ENCODE measurements around the gene ZNF423.
"Not testable (repeated sequence)": the region's sequence is repeated elsewhere in the genome, so short reads cannot be mapped to it uniquely, and the experiment has no call there.

Gene ZNF423

DNA sequence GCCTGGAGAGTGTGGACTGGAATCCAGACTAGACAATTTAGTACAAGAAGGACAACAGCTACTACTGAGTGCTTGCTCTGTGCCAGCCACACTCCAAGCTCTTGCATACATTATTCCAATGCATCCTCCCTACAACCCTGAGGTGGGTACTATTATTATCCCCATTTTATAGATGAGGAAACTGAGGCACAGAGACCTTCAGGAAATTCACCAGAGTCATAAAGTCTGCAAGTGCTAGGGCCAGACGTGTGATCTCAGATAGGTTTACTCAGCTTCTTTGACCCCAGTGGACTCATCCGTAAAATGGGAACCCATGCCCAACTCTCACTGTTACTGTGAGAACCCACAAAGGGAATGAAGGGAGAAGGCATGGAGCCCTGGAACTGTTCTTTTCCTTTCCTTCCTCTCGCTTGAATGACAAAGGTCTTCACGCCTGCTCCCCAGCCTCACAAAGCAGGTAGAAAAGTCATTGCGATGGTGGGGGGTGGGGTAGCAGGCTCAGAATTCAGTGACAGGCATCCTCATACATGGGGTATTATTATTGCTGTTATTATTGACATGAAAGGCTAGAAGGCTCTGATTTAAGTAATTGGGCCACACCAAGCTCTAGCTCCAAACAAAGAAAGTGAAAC lies 160.0 kb downstream of the ZNF423 start:
- peak overlapping the region; percentile 97 for H3K27ac ChIP-seq (ENCODE audit: low read depth, low read length)
- H3K9me3 ChIP-seq (ENCODE audit: insufficient read depth, low read depth, low read length) = no peaks in the 10 kb centered on the region
- no peaks in the 10 kb centered on the region for H3K36me3 ChIP-seq (ENCODE audit: insufficient read depth, low read length)
- peak overlapping the region; percentile 61 for H3K9ac ChIP-seq (ENCODE audit: low read depth, low read length)
- H3K4me1 ChIP-seq (ENCODE audit: insufficient read depth, low read length) = peaks cover 53% of the 10 kb centered on the region
- no peaks in the 10 kb centered on the region for H3K27me3 ChIP-seq (ENCODE audit: insufficient read depth, low read length)
- no peak overlapping the region for H3K4me3 ChIP-seq (ENCODE audit: low read length)
- WGBS = 30% methylated on average over 5 of the region's 5 CpGs

GRCh38 chr16:49693445-49693844 lies 162.5 kb downstream of the ZNF423 start:
- Histone ChIP-seq H3K4me3 (ENCODE audit: low read length) (no peak overlapping the region), H3K4me1 (ENCODE audit: insufficient read depth, low read length) (peaks cover 33% of the 10 kb centered on the region), H3K9me3 (ENCODE audit: insufficient read depth, low read depth, low read length) (no peaks in the 10 kb centered on the region), H3K9ac (ENCODE audit: low read depth, low read length) (no peak overlapping the region), H3K36me3 (ENCODE audit: insufficient read depth, low read length) (no peaks in the 10 kb centered on the region; the same call in 1 of the 2 replicates), H3K27ac (ENCODE audit: low read depth, low read length) (no peak overlapping the region), H3K27me3 (ENCODE audit: insufficient read depth, low read length) (no peaks in the 10 kb centered on the region)
- WGBS = 93% methylated on average over 5 of the region's 5 CpGs

- H3K9me3 ChIP-seq (ENCODE audit: insufficient read depth, low read depth, low read length) = no peaks in the 10 kb centered on the region
- peaks cover 17% of the 10 kb centered on the region for H3K4me1 ChIP-seq (ENCODE audit: insufficient read depth, low read length)
- no peak overlapping the region for H3K27ac ChIP-seq (ENCODE audit: low read depth, low read length)
- 93% methylated on average over 13 of the region's 13 CpGs for WGBS
- H3K9ac ChIP-seq (ENCODE audit: low read depth, low read length) = no peak overlapping the region
- no peak overlapping the region for H3K4me3 ChIP-seq (ENCODE audit: low read length)
- no peaks in the 10 kb centered on the region for H3K27me3 ChIP-seq (ENCODE audit: insufficient read depth, low read length)
- no peaks in the 10 kb centered on the region; the same call in 1 of the 2 replicates for H3K36me3 ChIP-seq (ENCODE audit: insufficient read depth, low read length)
Measured at GRCh38 chr16:49690778-49691177, 165.1 kb downstream of the ZNF423 start.

- Histone ChIP-seq H3K27ac (ENCODE audit: low read depth, low read length) (no peak overlapping the region), H3K27me3 (ENCODE audit: insufficient read depth, low read length) (no peaks in the 10 kb centered on the region), H3K4me3 (ENCODE audit: low read length) (no peak overlapping the region), H3K36me3 (ENCODE audit: insufficient read depth, low read length) (no peaks in the 10 kb centered on the region; the same call in 1 of the 2 replicates), H3K9me3 (ENCODE audit: insufficient read depth, low read depth, low read length) (no peaks in the 10 kb centered on the region), H3K4me1 (ENCODE audit: insufficient read depth, low read length) (peaks cover 14% of the 10 kb centered on the region), H3K9ac (ENCODE audit: low read depth, low read length) (peak overlapping the region; percentile 32; the same call in 1 of the 2 replicates)
- 81% methylated on average over 13 of the region's 16 CpGs for WGBS
Measured at GRCh38 chr16:49688036-49688697, 167.7 kb downstream of the ZNF423 start.

GRCh38 chr16:49687476-49688002 lies 168.4 kb downstream of the ZNF423 start:
- Histone ChIP-seq H3K9ac (ENCODE audit: low read depth, low read length) (no peak overlapping the region; the same call in 1 of the 2 replicates), H3K27me3 (ENCODE audit: insufficient read depth, low read length) (no peaks in the 10 kb centered on the region), H3K36me3 (ENCODE audit: insufficient read depth, low read length) (no peaks in the 10 kb centered on the region; the same call in 1 of the 2 replicates), H3K4me3 (ENCODE audit: low read length) (no peak overlapping the region), H3K4me1 (ENCODE audit: insufficient read depth, low read length) (peaks cover 14% of the 10 kb centered on the region), H3K27ac (ENCODE audit: low read depth, low read length) (no peak overlapping the region), H3K9me3 (ENCODE audit: insufficient read depth, low read depth, low read length) (no peaks in the 10 kb centered on the region)
- WGBS = 88% methylated on average over 8 of the region's 8 CpGs

DNA sequence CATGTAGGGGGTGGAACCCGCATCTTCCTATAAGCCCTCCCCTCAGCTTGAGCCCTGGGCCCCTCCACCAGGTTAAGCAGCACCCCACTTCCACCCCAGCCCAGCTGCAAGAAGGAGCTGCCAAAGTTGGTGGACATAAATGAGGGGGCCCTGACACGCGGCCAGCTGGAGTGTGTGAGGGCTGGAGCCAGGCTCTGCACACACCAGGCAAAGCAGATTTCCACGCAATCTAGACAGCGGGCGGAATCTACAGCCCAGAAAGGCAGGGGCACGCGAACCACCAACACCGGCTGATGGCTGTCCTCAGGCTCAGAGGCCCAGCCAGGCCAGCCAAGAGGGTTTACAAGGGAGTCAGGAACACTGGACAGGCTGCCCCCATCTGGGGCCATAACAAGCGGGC lies 171.2 kb downstream of the ZNF423 start:
- no peaks in the 10 kb centered on the region for H3K27me3 ChIP-seq (ENCODE audit: insufficient read depth, low read length)
- H3K4me1 ChIP-seq (ENCODE audit: insufficient read depth, low read length) = peaks cover 14% of the 10 kb centered on the region
- no peak overlapping the region for H3K27ac ChIP-seq (ENCODE audit: low read depth, low read length)
- no peak overlapping the region for H3K9ac ChIP-seq (ENCODE audit: low read depth, low read length)
- peaks cover 14% of the 10 kb centered on the region for H3K9me3 ChIP-seq (ENCODE audit: insufficient read depth, low read depth, low read length)
- peaks cover 7% of the 10 kb centered on the region; the same call in 1 of the 2 replicates for H3K36me3 ChIP-seq (ENCODE audit: insufficient read depth, low read length)
- H3K4me3 ChIP-seq (ENCODE audit: low read length) = no peak overlapping the region
- 95% methylated on average over 10 of the region's 10 CpGs for WGBS

DNA sequence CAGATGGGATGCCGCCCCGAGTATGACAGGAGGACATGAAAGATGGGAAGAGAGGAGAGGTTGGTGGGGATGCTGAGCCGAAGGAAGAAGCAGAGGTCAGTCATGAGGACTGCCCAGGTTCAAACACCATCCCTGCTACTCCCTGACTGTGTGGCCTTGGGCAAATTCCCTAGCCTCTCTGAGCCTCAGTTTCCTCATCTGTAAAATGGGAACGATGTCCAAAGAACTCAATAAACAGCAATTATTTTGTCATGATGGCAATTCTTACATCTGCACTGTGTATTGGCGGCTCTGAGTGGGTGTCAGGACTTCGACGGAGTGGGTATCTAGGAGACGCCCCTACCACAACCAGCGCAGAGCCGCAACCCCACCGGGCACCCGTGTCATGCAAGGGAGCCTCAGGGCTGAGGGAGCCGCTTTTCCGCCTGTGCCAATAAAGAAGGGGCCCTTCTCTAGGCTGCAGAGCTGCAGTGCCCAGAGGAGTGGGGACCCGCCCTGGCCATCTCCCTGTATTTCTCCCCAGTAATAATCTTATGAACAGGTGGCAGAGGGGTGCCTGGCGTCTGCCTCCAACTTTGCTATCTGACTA lies 173.2 kb downstream of the ZNF423 start:
- no peak overlapping the region for H3K27ac ChIP-seq (ENCODE audit: low read depth, low read length)
- no peaks in the 10 kb centered on the region for H3K27me3 ChIP-seq (ENCODE audit: insufficient read depth, low read length)
- 95% methylated on average over 16 of the region's 16 CpGs for WGBS
- H3K4me1 ChIP-seq (ENCODE audit: insufficient read depth, low read length) = peaks cover 2% of the 10 kb centered on the region; the same call in 1 of the 2 replicates
- peaks cover 7% of the 10 kb centered on the region; the same call in 1 of the 2 replicates for H3K36me3 ChIP-seq (ENCODE audit: insufficient read depth, low read length)
- no peak overlapping the region for H3K4me3 ChIP-seq (ENCODE audit: low read length)
- no peak overlapping the region for H3K9ac ChIP-seq (ENCODE audit: low read depth, low read length)
- H3K9me3 ChIP-seq (ENCODE audit: insufficient read depth, low read depth, low read length) = peaks cover 15% of the 10 kb centered on the region

GRCh38 chr16:49681217-49681883 lies 174.6 kb downstream of the ZNF423 start:
- peaks cover 7% of the 10 kb centered on the region; the same call in 1 of the 2 replicates for H3K36me3 ChIP-seq (ENCODE audit: insufficient read depth, low read length)
- no peak overlapping the region for H3K4me3 ChIP-seq (ENCODE audit: low read length)
- H3K27ac ChIP-seq (ENCODE audit: low read depth, low read length) = no peak overlapping the region
- no peak overlapping the region for H3K9ac ChIP-seq (ENCODE audit: low read depth, low read length)
- H3K27me3 ChIP-seq (ENCODE audit: insufficient read depth, low read length) = no peaks in the 10 kb centered on the region
- WGBS = 91% methylated on average over 9 of the region's 9 CpGs
- no peaks in the 10 kb centered on the region for H3K4me1 ChIP-seq (ENCODE audit: insufficient read depth, low read length)
- H3K9me3 ChIP-seq (ENCODE audit: insufficient read depth, low read depth, low read length) = peaks cover 15% of the 10 kb centered on the region

- H3K4me1 ChIP-seq (ENCODE audit: insufficient read depth, low read length) = no peaks in the 10 kb centered on the region
- WGBS = 96% methylated on average over 7 of the region's 7 CpGs
- no peak overlapping the region for H3K27ac ChIP-seq (ENCODE audit: low read depth, low read length)
- H3K9ac ChIP-seq (ENCODE audit: low read depth, low read length) = no peak overlapping the region
- no peak overlapping the region for H3K4me3 ChIP-seq (ENCODE audit: low read length)
- peaks cover 15% of the 10 kb centered on the region for H3K9me3 ChIP-seq (ENCODE audit: insufficient read depth, low read depth, low read length)
- H3K27me3 ChIP-seq (ENCODE audit: insufficient read depth, low read length) = no peaks in the 10 kb centered on the region
- H3K36me3 ChIP-seq (ENCODE audit: insufficient read depth, low read length) = peaks cover 7% of the 10 kb centered on the region; the same call in 1 of the 2 replicates
Measured at GRCh38 chr16:49679095-49679494, 176.8 kb downstream of the ZNF423 start.

GRCh38 chr16:49677661-49678060 lies 178.3 kb downstream of the ZNF423 start:
- H3K9ac ChIP-seq (ENCODE audit: low read depth, low read length); H3K4me1 ChIP-seq (ENCODE audit: insufficient read depth, low read length); H3K4me3 ChIP-seq (ENCODE audit: low read length); H3K36me3 ChIP-seq (ENCODE audit: insufficient read depth, low read length); H3K27me3 ChIP-seq (ENCODE audit: insufficient read depth, low read length); H3K27ac ChIP-seq (ENCODE audit: low read depth, low read length): not testable (repeated sequence)
- 93% methylated on average over 6 of the region's 6 CpGs for WGBS
- H3K9me3 ChIP-seq (ENCODE audit: insufficient read depth, low read depth, low read length) = peaks cover 15% of the 10 kb centered on the region

DNA sequence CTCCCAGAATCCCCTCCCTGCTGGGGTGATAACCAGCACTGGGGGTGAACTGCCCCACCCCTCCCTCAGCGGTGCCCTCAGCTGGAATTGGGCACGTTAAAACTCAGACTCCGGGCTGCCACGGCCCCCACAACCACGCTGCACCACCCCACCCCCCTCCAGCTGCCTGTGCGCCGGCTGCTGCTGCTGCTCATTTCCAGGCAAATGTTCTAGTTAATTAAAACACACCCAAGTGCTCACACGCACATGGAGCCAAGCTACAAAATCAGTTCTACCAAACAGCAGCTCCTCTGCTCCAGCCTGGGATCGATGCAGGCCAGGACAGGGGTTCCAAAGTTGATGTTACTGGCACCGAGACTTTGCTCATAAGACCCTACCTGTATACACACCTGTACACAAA lies 180.5 kb downstream of the ZNF423 start:
- Histone ChIP-seq H3K36me3 (ENCODE audit: insufficient read depth, low read length) (peaks cover 7% of the 10 kb centered on the region; the same call in 1 of the 2 replicates), H3K4me3 (ENCODE audit: low read length) (no peak overlapping the region), H3K9me3 (ENCODE audit: insufficient read depth, low read depth, low read length) (peaks cover 8% of the 10 kb centered on the region), H3K9ac (ENCODE audit: low read depth, low read length) (no peak overlapping the region), H3K27me3 (ENCODE audit: insufficient read depth, low read length) (no peaks in the 10 kb centered on the region), H3K4me1 (ENCODE audit: insufficient read depth, low read length) (no peaks in the 10 kb centered on the region), H3K27ac (ENCODE audit: low read depth, low read length) (no peak overlapping the region)
- WGBS = 90% methylated on average over 10 of the region's 10 CpGs
